Cardiac fibroblast (primary cell): ENCODE measurements around the gene LRRC66.

ENCODE experiments used
- DNase-seq, 2 donors: peaks; one replicate each; pipeline versions ENCODE4 v3.0.0 to v3.0.0-alpha.2; 2010; ENCODE audit warnings: low read depth in 2 of 2
- H3K4me3 ChIP-seq, 2 donors: replicated peaks in 1 of 2; 1 replicate in 1 of 2; 2 replicates in 1 of 2; pipeline ENCODE4 v1.5.1; 2011; ENCODE audit warnings: low read depth in 2 of 2, low read length in 2 of 2, mild to moderate bottlenecking in 2 of 2, moderate library complexity in 1 of 2
- TF ChIP-seq, protein P1 (sequence below): IDR thresholded peaks from one replicate; pipeline ENCODE4 v1.5.1; 2011; ENCODE audit warnings: low read depth, mild to moderate bottlenecking, low read length, inconsistent platforms

LRRC66 gene

DNA sequence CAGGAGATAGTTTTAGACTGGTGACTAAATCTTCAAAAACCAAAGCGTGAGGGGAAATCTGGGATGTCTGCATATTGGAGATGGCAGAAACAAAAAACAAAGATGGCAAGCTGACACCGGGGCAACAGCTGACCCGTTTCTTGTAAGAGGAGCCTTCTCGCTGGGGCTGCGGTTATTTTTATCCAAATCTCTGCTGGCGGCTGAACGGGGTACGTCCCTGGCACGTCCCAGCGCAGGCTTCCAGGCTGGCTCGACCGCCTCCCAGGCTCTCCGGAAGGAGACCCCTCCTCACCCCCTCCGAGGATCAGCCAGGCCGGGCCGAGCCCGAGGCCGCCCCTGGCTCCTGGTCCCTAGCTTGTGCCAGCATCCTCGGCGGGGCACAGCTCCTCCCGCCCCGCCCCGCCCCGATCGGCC lies 17.5 kb upstream of the LRRC66 start:
- peak; percentile 43 to 50 for DNase-seq
- TF ChIP-seq, protein P1, sequence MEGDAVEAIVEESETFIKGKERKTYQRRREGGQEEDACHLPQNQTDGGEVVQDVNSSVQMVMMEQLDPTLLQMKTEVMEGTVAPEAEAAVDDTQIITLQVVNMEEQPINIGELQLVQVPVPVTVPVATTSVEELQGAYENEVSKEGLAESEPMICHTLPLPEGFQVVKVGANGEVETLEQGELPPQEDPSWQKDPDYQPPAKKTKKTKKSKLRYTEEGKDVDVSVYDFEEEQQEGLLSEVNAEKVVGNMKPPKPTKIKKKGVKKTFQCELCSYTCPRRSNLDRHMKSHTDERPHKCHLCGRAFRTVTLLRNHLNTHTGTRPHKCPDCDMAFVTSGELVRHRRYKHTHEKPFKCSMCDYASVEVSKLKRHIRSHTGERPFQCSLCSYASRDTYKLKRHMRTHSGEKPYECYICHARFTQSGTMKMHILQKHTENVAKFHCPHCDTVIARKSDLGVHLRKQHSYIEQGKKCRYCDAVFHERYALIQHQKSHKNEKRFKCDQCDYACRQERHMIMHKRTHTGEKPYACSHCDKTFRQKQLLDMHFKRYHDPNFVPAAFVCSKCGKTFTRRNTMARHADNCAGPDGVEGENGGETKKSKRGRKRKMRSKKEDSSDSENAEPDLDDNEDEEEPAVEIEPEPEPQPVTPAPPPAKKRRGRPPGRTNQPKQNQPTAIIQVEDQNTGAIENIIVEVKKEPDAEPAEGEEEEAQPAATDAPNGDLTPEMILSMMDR = no peak
- peak overlapping the region; percentile 79 to 83 for H3K4me3 ChIP-seq

DNA sequence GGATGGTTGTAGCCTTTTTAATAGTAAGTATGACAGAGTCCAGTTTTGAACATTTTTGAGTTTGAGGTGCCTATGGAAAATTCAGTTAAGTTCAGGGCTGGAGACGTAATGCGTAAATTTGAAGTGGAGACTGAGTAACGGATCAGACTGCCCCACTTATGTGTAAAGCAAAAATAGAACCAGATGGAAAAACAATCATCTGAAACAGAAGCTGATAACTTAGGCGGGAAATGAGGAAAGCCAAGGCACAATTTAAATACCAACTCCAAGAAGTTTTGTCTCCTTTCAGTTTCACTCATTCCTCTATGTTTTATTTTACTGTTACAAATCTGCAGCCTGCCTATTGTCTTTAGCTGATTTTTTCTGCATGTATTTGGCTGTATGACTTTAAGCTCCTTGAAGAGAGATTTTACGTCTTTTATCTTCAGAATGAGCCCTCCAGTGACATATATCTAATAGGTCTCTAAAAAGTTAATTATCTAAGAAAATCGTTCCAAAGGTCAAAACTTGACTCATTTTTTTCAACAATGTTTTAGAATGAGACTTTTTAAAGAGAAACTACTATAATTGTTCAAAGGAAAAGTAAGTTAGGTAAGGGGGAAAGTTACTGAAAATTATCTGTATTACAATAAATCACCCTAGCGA lies 16.8 kb upstream of the LRRC66 start:
- H3K4me3 ChIP-seq = peak overlapping the region; percentile 79 to 83
- TF ChIP-seq, protein P1 = no peak
- peak in 1 of 2 donors; percentile 5 for DNase-seq

DNA sequence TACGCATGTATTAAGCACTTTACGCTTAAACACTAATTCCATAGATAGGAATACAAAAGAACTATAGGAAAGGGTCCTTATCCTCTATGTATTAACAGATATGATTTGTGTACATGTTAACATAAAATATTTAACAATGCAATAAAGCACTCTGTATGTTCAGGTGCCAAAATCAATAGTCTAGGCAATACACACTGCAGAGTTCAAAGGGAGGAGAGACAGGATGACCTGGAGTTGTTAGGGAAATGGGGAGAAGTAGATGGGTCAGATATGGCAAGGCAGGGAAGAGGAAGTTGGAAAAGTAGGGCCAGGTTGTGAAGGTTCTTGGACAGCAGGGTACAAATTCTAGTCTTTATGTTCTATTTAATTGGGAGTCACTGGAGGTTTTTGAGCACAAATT lies 15.0 kb upstream of the LRRC66 start:
- H3K4me3 ChIP-seq = no peak overlapping the region
- TF ChIP-seq, protein P1 = no peak
- no peak for DNase-seq

DNA sequence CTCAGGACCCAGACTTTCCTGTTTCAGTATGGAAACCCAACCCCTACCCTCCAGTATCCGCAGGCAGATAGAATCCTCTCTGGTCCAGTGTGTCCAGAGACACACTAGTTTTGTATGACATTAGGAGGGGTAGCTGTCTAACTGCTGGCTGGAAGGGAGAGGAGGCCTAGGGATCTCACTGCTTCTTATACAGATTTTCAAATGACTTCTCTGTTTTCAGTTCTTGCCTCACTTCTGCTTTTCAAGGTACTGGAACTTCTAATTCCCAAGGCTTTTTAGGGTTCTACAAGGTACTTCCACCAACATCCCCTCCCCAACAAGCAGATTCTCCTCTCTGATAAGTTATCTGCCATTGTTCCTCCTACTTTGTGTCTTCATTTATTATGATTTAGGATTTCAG lies 11.8 kb upstream of the LRRC66 start:
- no peak for DNase-seq
- no peak overlapping the region for H3K4me3 ChIP-seq
- TF ChIP-seq, protein P1 = no peak

DNA sequence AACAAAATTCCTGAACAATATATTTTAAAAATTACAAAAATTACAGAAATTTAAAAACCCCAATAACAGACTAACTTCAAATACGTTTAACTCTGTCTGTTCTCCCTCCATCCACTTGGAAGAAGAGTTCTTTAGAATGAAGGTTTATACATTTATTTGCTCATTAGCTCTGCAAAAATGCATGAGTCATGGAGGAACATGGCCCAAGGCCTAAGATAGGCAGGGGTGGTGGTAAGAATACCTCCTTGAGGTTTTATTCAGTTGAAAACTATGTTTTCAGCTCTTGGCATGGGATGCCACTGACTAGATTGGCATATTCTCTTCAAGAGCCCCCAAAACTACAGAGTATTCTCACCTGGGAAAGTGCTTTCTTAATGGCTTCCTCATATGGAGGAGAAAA lies 8.8 kb upstream of the LRRC66 start:
- DNase-seq = peak; percentile 52 to 60
- no peak overlapping the region for H3K4me3 ChIP-seq
- TF ChIP-seq, protein P1 = no peak

DNA sequence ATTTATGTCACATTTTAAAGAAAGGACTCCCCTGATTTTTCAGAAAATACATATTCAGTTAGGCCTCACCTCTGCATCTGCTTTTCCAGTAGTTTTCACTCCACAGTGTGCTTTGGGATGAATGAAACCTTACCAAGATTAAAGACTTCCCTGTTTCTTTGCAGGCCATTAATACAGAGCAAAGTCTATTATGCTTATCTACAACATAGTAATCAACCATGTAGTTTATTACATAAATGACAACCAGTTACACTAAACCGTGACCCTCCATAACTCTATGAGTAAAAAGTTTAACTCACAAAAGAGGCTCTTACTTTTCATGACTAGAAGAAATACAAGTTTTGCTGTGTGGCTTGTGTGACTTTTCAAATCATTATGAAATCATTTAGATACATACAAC lies 2.3 kb downstream of the LRRC66 start:
- no peak for DNase-seq
- no peak overlapping the region for H3K4me3 ChIP-seq
- TF ChIP-seq, protein P1 = no peak

DNA sequence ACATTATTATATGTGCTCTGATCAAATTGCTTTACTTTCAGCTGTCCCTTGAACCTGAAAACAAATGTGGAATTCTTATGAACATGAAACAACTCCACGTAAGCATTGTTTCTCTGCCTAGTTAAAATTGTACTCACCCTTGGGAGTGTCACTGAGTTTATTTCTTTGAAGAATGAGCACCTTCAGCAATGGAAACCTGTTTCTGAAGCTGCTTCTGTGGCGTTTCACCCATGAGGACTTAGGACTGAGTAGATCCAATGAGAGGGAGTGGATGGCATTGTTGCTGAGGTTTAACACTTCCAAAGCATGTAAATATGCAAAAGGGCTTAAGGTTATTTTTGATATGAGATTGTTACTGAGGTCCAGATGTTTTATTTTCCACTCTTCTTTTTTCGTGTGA lies 3.2 kb downstream of the LRRC66 start:
- TF ChIP-seq, protein P1 = no peak
- no peak overlapping the region for H3K4me3 ChIP-seq
- DNase-seq = no peak
